CD4-positive, alpha-beta T cell treated with Interleukin-6 for 4 hours (primary cell): Measurements from ENCODE around the gene TIMELESS.
"Not testable (repeated sequence)": the region's sequence is repeated elsewhere in the genome, so short reads cannot be mapped to it uniquely, and the experiment has no call there.

Experiments
- DNase-seq: peaks from one replicate; pipeline ENCODE4 v3.0.0-alpha.2; 2020; ENCODE audit warnings: mixed read lengths

TIMELESS gene

DNA sequence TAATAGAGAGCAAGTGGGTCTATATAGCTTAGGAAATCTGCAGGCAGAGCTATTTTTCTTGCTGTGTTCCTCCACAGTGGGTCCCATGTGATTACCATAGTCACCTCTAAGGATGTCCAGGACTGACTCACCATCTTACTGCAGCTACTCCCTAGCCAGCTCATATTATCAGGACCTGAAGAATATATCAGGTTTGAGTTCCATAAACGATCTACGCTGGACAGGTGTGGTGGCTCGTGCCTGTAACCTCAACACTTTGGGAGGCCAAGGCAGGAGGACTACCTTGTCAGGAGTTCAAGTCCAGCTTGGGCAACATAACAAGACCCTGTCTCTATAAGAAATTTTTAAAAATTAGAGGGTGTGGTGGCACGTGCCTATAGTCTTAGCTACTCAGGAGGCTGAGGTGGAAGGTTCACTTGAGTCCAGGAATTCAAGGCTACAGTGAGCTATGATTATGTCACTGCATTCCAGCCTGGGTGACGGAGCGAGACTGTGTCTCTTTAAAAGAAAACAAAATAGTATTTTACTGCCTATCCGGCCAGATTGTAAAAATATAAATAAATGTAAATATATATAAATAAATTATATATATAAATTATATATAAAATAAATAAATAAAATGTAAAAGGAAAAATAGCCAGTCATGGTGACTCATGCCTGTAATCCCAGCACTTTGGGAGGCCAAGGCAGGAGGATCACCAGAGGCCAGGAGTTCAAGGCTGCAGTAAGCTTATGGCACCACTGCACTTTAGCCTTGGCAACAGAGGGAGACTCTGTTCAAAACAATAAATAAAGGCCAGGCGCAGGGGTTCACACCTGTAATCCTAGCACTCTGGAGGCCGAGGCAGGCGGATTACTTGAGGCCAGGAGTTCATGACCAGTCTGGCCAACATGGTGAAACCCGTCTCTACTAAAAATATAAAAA is 12.3 kb upstream of the TIMELESS start:
- no peak for DNase-seq

DNA sequence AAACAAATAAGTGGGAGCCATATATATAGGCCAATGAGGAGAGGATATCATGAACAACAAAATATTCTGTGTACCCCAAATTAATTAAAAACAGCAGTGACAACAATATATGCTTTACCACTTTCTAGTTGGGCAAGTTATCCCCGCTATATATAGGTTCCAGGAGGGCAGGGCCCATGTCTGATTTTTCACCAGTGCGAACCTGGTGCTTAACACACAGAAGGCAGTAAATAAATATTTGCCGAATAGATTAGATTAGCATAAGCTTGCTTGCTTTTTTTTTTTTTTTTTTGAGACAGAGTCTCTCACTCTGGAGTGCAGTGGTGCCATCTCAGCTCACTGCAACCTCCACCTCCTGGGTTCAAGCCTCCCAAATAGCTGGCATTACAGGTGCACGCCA is 8.6 kb upstream of the TIMELESS start:
- DNase-seq: no peak

DNA sequence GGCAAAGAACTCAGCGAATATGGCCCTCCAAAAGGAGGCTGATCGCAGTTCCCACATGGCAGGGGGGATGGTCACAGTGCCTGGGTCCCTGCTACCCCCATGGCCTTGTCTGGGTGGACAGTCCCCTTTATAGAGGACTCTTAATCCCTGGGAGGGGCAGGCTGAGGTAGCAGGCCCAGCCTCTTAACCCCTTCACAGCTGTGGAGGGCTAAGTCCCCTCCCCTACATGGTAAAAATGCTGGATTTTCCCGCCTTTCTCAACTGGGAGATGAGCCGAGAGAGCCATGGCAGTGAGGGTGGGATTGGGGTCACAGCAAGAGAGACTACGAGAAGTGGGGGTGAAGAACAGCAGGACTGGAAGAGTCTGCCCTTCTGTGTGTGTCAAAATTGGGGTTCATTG is 5.3 kb upstream of the TIMELESS start, which contains the start of gene MIP:
Gene MIP (minus strand): TSS at position 101 of the 400 bp plus-strand sequence. CDS start 44 bp downstream, at position 57.
- no peak for DNase-seq

DNA sequence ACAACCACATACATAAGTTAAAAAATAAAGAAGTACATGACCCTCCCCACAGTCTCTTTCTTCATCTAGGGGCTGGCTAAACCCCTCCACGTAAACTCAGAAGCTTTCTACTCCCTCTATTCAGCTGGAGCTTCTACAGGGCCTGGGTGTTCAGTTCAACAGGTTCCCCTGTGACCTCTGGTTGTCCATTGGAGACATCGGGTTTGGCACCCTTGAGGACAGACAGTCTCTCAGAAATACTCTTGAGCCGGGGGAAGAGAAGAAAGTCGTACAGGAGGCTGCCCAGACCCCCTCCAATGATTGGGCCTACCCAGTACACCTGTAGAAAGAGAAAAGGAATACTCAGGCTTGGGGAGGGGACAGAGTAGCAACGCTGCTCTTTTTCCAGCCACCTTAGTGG is 1.9 kb upstream of the TIMELESS start:
- no peak for DNase-seq

DNA sequence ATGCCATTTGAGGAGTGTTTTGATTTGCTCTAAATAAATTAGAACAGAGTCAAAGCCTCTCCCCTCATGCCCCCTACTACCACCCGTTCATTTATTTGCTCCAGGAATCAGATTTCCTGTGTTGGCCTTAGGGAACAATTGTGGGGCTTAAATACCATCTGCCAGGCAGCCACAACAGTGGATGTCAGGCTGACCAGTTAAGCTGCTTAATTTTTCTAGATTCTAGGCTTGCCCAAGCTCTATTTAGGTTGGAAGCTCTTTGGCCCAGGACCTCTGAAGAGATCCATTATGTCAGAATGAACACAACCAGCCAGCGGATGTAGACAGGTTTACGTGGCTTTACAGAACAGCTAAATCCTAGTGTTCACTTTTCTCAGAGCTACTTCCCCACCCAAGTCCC is 1.0 kb upstream of the TIMELESS start:
- no peak for DNase-seq

DNA sequence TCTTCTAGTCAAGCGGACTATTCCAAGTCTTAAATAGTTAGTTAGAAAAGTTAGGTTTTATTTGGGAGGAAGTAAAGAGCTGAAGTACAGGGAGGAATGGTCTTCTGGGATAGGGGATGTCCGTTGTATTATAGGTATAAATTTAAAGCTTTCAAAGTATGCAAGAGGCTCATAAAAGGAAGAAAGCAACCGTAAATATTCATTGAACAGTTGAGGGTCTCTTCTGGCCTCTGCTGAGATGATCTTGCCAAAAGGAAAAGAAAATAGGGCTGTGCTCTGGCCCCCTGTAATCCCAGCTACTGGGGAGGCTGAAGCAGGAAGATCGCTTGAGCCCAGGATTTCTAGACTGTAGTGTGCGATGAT is 377 bp upstream of the TIMELESS start:
- DNase-seq: no peak

DNA sequence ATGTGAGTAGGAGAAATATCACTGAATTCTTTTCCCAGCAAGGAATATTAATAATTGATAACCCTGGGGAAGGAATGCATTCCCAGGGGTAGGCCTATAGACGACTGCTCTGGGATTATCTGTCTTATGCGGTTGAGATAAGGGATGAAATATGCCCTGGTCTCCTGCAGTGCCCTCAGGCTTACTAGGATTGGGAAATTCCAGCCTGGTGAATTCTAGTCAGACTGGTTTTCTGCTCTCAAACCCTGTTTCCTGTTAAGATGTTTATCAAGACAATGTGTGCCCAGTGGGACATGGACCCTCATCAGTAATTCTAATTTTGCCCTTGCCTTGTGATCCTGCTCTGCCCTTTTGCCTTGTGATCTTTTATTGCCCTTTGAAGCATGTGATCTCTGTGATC is 6.0 kb downstream of the TIMELESS start:
- not testable (repeated sequence) for DNase-seq

DNA sequence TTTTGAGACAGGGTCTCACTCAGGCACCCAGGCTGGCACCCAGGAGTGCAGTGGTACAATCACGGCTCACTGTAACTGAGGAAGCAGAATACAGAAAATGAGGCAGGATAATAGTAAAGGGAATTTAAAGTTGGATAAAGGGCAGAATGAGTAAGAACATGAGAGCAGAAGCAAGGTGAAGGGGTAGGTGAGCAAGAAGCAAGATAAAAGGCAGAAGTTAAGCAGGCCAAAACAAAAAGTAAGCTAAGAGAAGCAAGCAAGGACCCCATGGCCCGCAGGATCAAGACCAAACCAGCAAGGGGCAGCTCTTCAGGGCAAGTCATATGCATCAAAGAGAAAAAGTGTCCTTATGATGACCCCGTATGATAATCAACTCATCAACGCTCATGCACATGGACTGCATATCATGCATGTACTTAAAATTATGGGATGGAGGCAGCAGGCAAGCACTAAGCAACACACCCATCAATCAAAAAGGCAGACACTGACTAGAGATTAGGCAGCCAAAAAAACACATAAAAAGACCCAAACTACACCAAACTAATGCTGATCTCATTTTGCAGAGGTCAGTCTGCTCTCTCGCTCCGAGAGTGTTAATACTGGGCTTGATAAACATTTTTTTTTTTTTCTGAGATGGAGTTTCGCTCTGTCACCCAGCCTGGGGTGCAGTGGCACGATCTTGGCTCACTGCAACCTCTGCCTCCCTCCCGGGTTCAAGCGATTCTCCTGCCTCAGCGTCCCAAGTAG is 11.6 kb downstream of the TIMELESS start:
- DNase-seq: no peak

DNA sequence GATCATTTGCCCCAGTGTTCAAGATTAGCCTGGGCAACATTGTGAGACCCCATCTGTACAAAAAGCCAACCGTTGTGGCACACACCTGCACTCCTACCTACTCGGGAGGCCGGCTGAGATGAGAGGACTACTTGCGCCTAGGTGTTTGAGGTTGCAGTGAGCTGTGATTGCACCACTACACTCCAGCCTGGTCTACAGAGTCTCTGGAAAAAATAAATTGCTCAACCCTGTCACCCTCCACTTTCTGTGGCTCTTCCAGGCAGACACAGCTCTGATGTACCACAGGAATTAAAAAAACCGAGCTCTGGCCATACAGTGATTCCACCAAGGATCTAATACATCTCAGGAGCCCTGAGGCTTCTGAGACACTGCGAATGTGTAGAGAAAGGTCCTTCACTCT is 14.4 kb downstream of the TIMELESS start:
- no peak for DNase-seq

DNA sequence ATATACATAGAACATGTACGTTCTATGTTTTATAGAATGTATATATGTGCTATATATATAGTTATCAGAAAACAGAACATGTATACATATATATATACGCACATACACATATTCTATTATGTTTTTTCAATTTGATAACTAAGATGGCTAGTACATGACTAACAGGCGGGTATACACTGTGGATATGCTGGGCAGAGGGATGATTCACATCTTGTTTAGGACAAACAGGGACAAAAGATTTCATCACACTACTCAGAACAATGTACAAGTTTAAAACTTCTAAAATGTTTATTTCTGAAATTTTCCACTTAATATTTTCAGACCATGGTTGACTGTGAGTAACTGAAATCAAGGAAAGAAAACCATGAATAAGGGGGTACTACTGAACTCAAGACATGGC is 17.4 kb downstream of the TIMELESS start:
- no peak for DNase-seq

DNA sequence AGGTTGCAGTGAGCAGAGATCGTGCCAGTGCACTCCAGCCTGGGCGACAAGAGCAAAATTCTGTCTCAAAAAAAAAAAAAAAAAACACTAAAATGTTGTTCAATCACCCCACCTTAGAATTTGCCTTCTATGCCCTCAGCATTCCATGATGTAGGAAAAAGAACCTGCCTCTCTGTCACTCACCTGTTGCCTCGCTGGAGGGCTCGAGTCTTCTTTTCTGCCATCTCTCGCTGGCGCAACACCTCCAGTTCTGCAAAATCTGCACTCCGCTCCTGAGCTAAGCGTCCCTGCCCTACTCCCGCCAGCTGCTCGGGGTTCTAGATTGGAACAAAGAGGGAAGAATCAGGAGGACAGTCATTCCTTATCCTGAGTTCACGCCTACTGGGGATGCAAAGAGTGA is 17.9 kb downstream of the TIMELESS start:
- DNase-seq: no peak

DNA sequence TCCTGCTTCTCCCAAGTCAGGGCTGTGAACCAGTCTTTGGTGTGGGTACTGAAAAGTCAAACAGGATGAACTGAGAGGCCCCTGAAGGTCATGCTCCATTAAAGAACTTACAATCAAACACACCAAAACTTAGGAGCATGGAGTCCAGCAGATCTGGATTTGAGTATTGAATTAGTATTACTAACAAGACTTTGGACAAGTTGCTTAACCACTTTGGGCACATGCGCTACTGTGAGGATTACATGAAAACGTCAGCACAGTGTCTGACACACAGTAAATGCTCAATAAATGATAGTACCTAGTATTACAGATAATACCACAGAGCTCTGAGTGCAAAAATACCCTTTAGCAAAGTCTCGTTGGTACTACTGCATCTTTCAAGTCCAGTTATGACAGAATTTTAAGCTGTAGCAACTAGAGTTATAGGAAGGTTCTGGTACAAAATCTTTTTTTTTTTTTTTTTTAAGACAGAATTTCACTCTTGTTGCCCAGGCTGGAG is 23.2 kb downstream of the TIMELESS start:
- no peak for DNase-seq

DNA sequence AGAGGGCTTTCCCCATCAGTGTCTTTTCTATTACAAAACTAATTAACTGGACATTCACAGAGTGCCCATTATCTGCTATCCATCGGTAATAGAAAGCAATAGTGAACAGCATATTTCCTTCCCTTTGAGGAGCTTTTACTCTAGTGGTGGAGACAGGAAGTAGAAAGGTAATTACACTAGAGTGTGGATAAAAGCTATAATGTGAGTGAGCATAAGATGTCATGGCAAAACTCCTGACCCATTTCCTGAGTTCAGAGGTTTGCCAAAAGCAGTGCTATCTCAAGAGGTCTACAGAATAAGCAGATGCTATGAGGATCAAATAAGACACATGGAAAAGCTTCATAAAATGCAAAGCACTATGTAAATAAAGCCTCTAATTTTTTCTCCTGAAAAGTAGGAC is 24.0 kb downstream of the TIMELESS start:
- peak; percentile 9 for DNase-seq

DNA sequence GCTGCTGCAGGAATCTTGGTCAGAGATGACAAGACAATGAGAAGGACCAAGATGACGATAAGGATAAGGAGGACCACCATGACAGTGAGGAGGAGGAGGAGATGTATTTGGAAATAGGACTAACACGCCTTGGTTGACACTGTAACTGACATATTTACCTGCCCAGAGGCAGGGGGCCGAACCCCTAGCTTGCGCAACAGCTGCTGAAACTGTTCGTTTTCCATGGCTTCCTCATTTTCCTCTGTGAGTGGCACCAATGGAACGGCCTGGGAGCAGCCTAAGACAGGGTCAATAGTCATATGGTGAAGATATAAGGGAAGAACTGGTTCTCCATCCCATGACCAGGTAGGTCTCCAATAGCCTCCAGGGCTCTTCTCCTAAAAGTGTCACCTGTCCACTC is 28.8 kb downstream of the TIMELESS start:
- DNase-seq: no peak

DNA sequence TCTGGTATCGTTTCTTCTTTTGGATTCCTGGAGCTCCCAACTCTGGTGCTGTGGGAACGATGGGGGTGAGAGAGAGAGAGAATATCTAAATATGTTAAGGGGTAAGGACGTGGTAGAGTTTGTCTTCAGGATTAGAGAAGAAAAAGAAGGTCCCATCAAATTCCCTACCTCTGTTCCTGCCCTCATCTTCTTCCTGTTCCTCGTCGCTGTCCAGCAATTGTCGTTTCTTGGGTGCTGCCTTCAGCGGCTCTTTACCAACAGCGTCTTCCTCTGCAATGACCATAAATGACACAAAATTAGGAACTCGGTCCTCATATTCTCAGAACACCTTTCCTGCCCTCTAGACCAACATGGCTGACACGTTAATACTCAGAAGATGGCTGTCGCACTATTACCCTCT is 31.5 kb downstream of the TIMELESS start:
- DNase-seq: no peak

DNA sequence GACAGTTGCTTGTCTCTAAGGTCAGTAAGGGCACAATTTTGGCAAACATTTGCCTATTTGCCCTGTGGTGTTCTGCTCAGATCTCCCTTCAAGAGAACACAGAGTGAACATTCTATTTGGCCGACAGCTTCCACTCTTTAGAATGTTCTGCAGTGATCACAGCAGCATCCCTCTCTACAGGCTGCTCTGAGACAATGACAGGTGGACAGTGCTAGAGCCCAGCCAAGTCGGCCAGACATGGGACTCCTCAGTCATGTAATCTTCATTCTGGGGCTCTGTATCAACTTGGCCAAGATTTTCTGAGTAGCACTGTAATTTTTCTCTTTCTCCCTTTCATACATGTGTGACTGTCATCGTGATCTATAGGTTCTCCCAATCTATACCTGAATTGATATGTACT is 34.8 kb downstream of the TIMELESS start:
- DNase-seq: no peak

DNA sequence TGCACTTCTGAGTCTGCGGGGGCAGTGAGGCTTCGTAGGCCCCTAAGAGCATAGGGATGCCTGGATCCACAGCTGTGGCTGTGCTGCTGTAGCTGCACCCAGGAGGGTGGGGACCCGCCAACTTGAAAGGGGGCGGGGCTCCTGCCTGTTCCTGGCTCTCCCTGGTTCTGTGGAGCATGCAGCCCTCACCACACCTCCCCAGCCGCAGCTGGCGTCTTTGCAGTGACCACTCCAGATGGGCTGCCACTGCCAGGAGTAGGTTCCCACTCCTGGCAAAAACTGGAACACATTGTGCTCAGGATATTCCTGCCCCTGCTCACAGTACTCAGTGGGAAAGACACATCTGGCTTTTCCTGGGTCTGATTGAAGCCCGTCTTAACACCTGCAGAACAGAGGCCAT is 35.8 kb downstream of the TIMELESS start:
- no peak for DNase-seq

DNA sequence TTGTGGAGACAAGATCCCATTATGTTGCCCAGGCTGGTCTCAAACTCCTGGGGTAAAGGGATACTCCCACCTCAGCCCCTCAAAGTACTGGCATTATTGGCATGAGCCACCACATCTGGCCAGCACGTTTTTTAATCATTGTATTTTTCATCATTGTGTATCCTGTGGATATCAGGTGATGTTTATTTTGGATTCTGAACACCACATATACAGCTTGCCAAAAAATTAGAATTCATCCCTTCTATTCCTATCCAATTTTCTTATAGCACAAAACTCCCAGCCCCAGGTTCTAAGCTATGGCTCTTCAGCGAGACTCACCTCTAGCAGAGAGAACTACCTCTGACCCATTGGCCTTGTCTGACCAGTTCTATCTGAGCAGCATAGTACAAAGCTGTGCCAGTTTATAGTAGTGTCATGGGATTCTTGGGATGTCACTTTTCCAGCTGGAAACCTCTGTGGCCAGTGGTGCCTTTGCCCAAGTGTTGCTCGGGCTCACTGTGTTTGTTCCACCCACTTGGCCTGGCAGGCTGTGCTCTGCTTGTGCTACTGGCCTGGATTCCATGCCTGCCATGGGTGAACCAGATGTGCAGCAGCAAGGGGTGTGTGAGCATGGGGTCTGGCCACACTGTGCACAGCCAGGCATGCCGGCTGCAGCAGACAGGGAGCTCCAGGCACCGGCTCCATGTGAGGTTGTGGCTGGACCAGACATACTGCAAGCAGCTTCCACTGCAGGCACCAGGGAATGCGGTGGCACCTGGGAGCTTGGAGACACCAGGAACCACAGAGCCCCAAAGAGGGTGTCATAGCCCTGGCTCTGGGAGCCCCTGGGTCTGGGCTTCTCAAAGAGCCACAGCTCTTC is 37.2 kb downstream of the TIMELESS start:
- DNase-seq: no peak

DNA sequence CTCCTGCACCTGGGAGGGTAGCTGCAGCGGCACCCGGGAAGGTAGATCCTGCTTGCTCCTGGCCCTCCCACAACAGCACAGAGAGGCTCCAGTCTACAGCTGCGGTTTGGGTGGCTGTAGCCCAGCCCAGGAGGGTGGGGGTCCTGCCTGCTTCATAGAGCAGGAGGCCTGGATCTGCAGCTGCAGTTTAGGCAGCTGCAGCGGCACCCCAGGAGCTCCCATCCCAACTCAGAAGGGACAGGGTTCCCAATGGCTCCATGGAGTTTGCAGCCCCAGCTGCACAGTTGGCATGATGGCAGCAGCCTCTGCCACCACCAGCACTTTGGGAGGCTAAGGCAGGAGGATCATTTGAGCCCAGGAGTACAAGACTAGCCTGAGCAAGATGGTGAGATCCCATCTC is 38.5 kb downstream of the TIMELESS start:
- no peak for DNase-seq

DNA sequence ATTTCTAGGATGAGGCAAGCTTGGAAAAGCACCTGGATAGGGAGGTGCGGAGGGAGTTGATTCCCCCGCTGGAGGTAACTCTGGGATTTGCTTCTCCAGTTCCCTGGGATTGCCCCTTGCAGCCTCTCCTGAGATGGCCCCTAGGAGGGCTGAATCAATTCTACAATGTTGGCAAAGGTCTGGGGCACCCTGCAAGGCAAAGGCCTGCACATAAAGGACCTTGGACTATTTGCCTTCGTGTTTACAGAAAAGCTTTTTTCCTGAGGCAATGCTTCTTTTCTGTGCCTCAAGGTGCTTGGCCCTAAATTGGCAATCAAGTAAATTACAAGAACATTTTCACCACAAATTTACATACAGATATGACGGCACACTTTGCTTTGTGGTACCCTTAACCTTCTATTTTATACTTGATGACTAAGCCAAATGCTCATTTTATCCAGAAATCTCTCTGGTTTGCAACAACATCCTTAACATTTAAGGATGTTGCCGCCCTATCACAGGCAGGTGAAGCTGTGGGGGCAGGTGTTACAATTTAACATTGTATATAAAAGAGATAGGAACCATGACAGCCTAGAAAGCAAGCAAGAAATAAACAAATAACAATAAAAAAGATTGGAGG is 40.3 kb downstream of the TIMELESS start:
- DNase-seq: no peak

DNA sequence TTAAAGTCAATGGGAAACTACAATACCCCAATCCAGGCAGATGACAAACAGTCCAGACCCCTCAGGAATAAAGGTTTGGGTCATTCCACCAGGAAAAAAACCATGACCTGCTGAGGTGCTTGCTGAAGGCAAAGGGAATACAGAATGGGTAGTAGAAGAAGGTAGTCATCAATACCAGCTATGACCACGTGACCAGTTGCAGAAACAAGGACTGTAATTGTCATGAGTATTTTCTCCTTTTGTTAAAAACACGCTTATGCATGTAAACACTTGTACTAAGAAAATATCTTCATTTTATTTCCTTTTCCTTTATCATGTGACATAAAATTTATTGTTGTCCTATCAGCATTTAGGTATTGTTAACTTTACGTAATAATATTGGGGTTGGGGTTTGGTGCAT is 45.0 kb downstream of the TIMELESS start:
- not testable (repeated sequence) for DNase-seq

DNA sequence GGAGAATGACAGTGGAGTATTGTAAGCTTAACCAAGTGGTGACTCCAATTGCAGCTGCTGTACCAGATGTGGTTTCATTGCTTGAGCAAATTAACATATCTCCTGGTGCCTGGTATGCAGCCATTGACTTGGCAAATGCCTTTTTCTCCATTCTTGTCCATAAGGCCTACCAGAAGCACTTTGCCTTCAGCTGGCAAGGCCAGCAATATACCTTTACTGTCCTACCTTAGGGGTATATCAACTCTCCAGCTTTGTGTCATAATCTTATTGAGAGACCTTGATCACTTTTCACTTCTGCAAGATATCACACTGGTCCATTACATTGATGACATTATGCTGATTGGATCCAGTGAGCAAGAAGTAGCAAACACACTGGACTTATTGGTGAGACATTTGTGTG is 47.6 kb downstream of the TIMELESS start:
- not testable (repeated sequence) for DNase-seq

DNA sequence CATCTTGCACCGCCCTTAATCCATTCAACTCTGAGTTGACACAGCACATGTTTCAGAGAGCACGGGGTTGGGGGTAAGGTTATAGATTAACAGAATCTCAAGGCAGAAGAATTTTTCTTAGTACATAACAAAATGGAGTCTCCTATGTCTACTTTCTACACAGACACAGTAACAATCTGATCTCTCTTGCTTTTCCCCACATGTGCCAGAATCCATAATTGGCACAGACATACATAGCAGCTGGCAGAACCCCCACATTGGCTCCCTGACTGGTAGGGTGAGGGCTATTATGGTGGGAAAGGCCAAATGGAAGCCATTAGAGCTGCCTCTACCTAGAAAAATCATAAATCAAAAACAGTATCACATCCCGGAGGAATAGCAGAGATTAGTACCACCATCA is 48.1 kb downstream of the TIMELESS start:
- DNase-seq: not testable (repeated sequence)
